Endothelial cell of umbilical vein (primary cell): Measurements from ENCODE around the gene SCRN3. TPM values are rescaled to one million over a fixed set of nuclear protein-coding genes. Genes with fewer than 3 reads are reported as not detected.
A peak's percentile ranks its signal among the peaks of the same experiment; 100 is the strongest.
"Not testable (repeated sequence)": the region's sequence is repeated elsewhere in the genome, so short reads cannot be mapped to it uniquely, and the experiment has no call there.

Experiments
- BruUV-seq: library from RNA; stranded (reverse); fragments of 400-500 nt; replicated peaks from 2 replicates; lab custom pipeline; 2021; lab: Mats Ljungman, UMichigan
- CTCF ChIA-PET: fragments of 300-600, 350-600 bp; sonication (Branson Sonifier 250); formaldehyde crosslinking; loops from one replicate; lab custom pipeline; 2021; ENCODE audit warnings: antibody characterized with exemption, inconsistent platforms; lab: Charles Lee
- POLR2A ChIA-PET: fragments of 300-600, 350-600 bp; sonication (Branson Sonifier 250); formaldehyde crosslinking; loops from one replicate; lab custom pipeline; 2021; ENCODE audit warnings: antibody characterized with exemption, inconsistent platforms; lab: Charles Lee
- DNase-seq: peaks from one replicate; pipeline ENCODE4 v3.0.0-alpha.2; 2011; ENCODE audit warnings: low read depth, low spot score
- FAIRE-seq: peaks from 2 replicates; lab custom pipeline; 2011; peaks lifted over from hg19 to GRCh38; lab: Jason Lieb, UNC
- H2AFZ ChIP-seq: 2 replicates; pipeline ENCODE4 v1.6.0; 2012; ENCODE audit warnings: low read depth, low read length, control low read depth, inconsistent platforms
- H3K27ac ChIP-seq: 2 replicates; pipeline ENCODE4 v1.5.1; 2011; ENCODE audit warnings: low read depth, mild to moderate bottlenecking, control low read depth, low read length, moderate library complexity; ENCODE audit not compliant: insufficient read depth
- H3K27me3 ChIP-seq, 2 experiments: 2 replicates each; pipeline versions ENCODE4 v1.6.0 to v1.6.1; 2011; ENCODE audit warnings: low read length in 2 of 2, mixed read lengths in 1 of 2; ENCODE audit not compliant: control insufficient read depth in 2 of 2, insufficient read depth in 2 of 2
- H3K36me3 ChIP-seq, 2 experiments: 2 replicates in 1 of 2; 3 replicates in 1 of 2; pipeline ENCODE4 v1.5.1; 2011; ENCODE audit warnings: low read length in 2 of 2, mild to moderate bottlenecking in 1 of 2, moderate library complexity in 1 of 2; ENCODE audit not compliant: control insufficient read depth in 2 of 2, insufficient read depth in 2 of 2; ENCODE audit errors: extremely low read depth in 1 of 2
- H3K4me1 ChIP-seq: 3 replicates; pipeline ENCODE4 v1.5.1; 2011; ENCODE audit warnings: mild to moderate bottlenecking, low read length; ENCODE audit not compliant: control insufficient read depth, insufficient read depth; ENCODE audit errors: extremely low read depth
- H3K4me2 ChIP-seq: 2 replicates; pipeline ENCODE4 v1.6.1; 2011; ENCODE audit warnings: low read length, control low read depth, mixed read lengths; ENCODE audit not compliant: insufficient read depth
- H3K4me3 ChIP-seq, 3 experiments: fragments of 200-600 bp in 1 of 3; sonication (generic), shearing (Covaris generic) in 1 of 3; replicated peaks in 1 of 3; 2 replicates each; pipeline ENCODE4 v1.5.1; 2011 to 2016; ENCODE audit warnings: control low read depth in 3 of 3, low read length in 3 of 3, mild to moderate bottlenecking in 2 of 3, inconsistent platforms in 1 of 3, low read depth in 1 of 3, moderate library complexity in 1 of 3; ENCODE audit not compliant: insufficient read depth in 1 of 3
- H3K79me2 ChIP-seq: 2 replicates; pipeline ENCODE4 v1.6.0; 2012; ENCODE audit warnings: low read length, inconsistent platforms; ENCODE audit not compliant: control insufficient read depth, insufficient read depth
- H3K9ac ChIP-seq: replicated peaks from 2 replicates; pipeline ENCODE3; 2011; ENCODE audit warnings: low read length, control low read depth; ENCODE audit not compliant: insufficient read depth; ENCODE audit errors: extremely low read depth
- H3K9me1 ChIP-seq: replicated peaks from 3 replicates; pipeline ENCODE4 v1.6.0; 2011; ENCODE audit warnings: mild to moderate bottlenecking, low read length; ENCODE audit not compliant: control insufficient read depth, insufficient read depth; ENCODE audit errors: extremely low read depth
- H3K9me3 ChIP-seq: replicated peaks from 2 replicates; pipeline ENCODE4 v1.5.1; 2012; ENCODE audit warnings: low read length, inconsistent platforms; ENCODE audit not compliant: control insufficient read depth, insufficient read depth
- H4K20me1 ChIP-seq: replicated peaks from 2 replicates; pipeline ENCODE3; 2011; ENCODE audit warnings: mild to moderate bottlenecking, low read length; ENCODE audit not compliant: control insufficient read depth, insufficient read depth; ENCODE audit errors: extremely low read depth
- EZH2 ChIP-seq: IDR thresholded peaks from 2 replicates; pipeline ENCODE4 v1.6.1; 2012; ENCODE audit warnings: borderline replicate concordance, low read depth, mild to moderate bottlenecking, moderate library complexity, low read length, inconsistent platforms; ENCODE audit not compliant: severe bottlenecking
- FOS ChIP-seq: IDR thresholded peaks from 2 replicates; pipeline ENCODE4 v1.6.1; 2011; ENCODE audit warnings: mild to moderate bottlenecking, low read length, moderate library complexity, borderline replicate concordance; ENCODE audit not compliant: insufficient read depth
- GATA2 ChIP-seq: IDR thresholded peaks from 2 replicates; pipeline ENCODE4 v1.7.0; 2011; ENCODE audit warnings: low read depth, mild to moderate bottlenecking, moderate library complexity, mixed read lengths, low read length; ENCODE audit not compliant: insufficient read length, insufficient read depth
- JUN ChIP-seq: IDR thresholded peaks from 2 replicates; pipeline ENCODE4 v1.6.1; 2011; ENCODE audit warnings: borderline replicate concordance, low read depth; ENCODE audit not compliant: insufficient read length, insufficient read depth
- MYC ChIP-seq: IDR thresholded peaks from one replicate; pipeline ENCODE4 v1.6.1; 2011; ENCODE audit warnings: mild to moderate bottlenecking, low read depth, low read length
- POLR2A ChIP-seq: IDR thresholded peaks from 2 replicates; pipeline ENCODE4 v1.6.1; 2012; ENCODE audit warnings: low read depth, mild to moderate bottlenecking, control low read depth, low read length
- POLR2AphosphoS5 ChIP-seq: IDR thresholded peaks from 2 replicates; pipeline ENCODE4 v1.6.1; 2012; ENCODE audit warnings: low read depth, mild to moderate bottlenecking, control low read depth, low read length, moderate library complexity; ENCODE audit not compliant: insufficient read depth
- dilution Hi-C: fragments of 300-500 bp; cut with MboI; formaldehyde crosslinking; loops from one replicate; pipeline ENCODE4 v1.15.0; 2019; ENCODE audit warnings: low sequenced_read_pairs; ENCODE audit not compliant: extremely low pct_ligation_motif_present
- intact Hi-C: fragments of 100-400 bp; cut with micrococcal nuclease; formaldehyde crosslinking; loops from one replicate; pipeline ENCODE4 v1.10.0; 2022
- polyA plus RNA-seq, 4 experiments: library from polyadenylated mRNA; depleted of rRNA in 3 of 4; stranded (reverse) in 3 of 4; unstranded in 1 of 4; fragments of >200 nt; gene quantifications; 2 replicates each; pipeline versions ENCODE4 v1.2.1 to v1.2.3, GENCODE V29; 2011 to 2012; ENCODE audit warnings: missing spikeins in 1 of 4
- total RNA-seq: library from RNA; stranded (reverse); gene quantifications from 2 replicates; pipeline ENCODE4 v1.2.3, GENCODE V29; 2021
- TF ChIP-seq, protein P1 (sequence below): IDR thresholded peaks from 2 replicates; pipeline ENCODE4 v1.6.1; 2011; ENCODE audit not compliant: insufficient read depth, insufficient read length
- TF ChIP-seq, protein P2 (sequence below), 2 donors: IDR thresholded peaks; 1 replicate in 1 of 2; 2 replicates in 1 of 2; pipeline ENCODE4 v1.5.1; 2011; ENCODE audit warnings: low read length in 2 of 2, mild to moderate bottlenecking in 2 of 2, moderate library complexity in 2 of 2, control low read depth in 1 of 2, inconsistent platforms in 1 of 2, low read depth in 1 of 2; ENCODE audit not compliant: insufficient read depth in 1 of 2; ENCODE audit errors: extremely low read depth in 1 of 2

SCRN3 gene
- total and polyA plus RNA-seq, 2 donors (not counting 3 experiments of a cell fraction or from before 2014, with no cell fraction given): 10.7 to 24.0 TPM

DNA sequence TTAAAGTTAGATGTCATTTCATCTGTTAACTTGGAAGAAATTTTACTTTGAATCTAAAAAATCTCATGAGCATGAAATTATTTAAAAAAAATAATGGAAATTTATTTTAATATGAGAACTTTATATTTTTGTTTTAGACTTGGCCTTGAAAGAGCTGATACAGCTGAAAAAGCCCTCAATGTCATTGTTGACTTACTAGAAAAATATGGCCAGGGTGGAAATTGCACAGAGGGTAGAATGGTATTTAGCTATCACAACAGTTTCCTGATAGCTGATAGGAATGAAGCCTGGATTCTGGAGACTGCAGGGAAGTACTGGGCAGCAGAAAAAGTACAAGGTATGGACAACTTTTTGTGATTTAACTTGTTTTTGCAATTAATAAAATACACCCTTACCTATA lies 5.3 kb downstream of the SCRN3 start:
- H2AFZ ChIP-seq: no peak overlapping the region
- intact Hi-C loops (no loop called here), dilution Hi-C loops (no loop called here)
- no peak overlapping the region for H3K4me3 ChIP-seq
- H4K20me1 ChIP-seq: no peaks in the 10 kb centered on the region
- TF ChIP-seq, protein P1, sequence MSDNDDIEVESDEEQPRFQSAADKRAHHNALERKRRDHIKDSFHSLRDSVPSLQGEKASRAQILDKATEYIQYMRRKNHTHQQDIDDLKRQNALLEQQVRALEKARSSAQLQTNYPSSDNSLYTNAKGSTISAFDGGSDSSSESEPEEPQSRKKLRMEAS: no peak
- H3K36me3 ChIP-seq: no peaks in the 10 kb centered on the region
- no peaks in the 10 kb centered on the region for H3K27me3 ChIP-seq
- POLR2A ChIA-PET: no interaction called here
- no peaks in the 10 kb centered on the region for H3K9me3 ChIP-seq
- H3K79me2 ChIP-seq: no peaks in the 10 kb centered on the region
- H3K4me2 ChIP-seq: no peak overlapping the region
- no TSS peak for BruUV-seq
- no peak for DNase-seq
- no peak overlapping the region for H3K9ac ChIP-seq
- no peak overlapping the region for H3K27ac ChIP-seq
- CTCF ChIA-PET: interaction anchor here (1.2 kb wide), 1 partner anchor 45 kb away, joined by 3 read pairs; no protein-coding TSS in a partner anchor
- FAIRE-seq: no peak
- peaks cover 4% of the 10 kb centered on the region for H3K4me1 ChIP-seq
- no peaks in the 10 kb centered on the region for H3K9me1 ChIP-seq

GRCh38 chr2:174403628-174404027 lies 8.1 kb downstream of the SCRN3 start:
- CTCF ChIA-PET: no interaction called here
- Histone ChIP-seq H3K36me3 (no peaks in the 10 kb centered on the region), H4K20me1 (no peaks in the 10 kb centered on the region), H3K9me3 (no peaks in the 10 kb centered on the region), H3K4me1 (no peaks in the 10 kb centered on the region), H3K4me3 (no peak overlapping the region), H3K4me2 (no peak overlapping the region), H3K9me1 (no peaks in the 10 kb centered on the region), H3K9ac (no peak overlapping the region), H3K27me3 (no peaks in the 10 kb centered on the region), H3K27ac (no peak overlapping the region), H3K79me2 (no peaks in the 10 kb centered on the region), H2AFZ (no peak overlapping the region)
- POLR2A ChIA-PET: no interaction called here
- intact Hi-C loops (no loop called here), dilution Hi-C loops (no loop called here)
- no peak for FAIRE-seq
- no peak for DNase-seq
- no TSS peak for BruUV-seq
- TF ChIP-seq POLR2A: no peak
- no peak for TF ChIP-seq MYC
- no peak for TF ChIP-seq EZH2
- no peak for TF ChIP-seq FOS
- TF ChIP-seq, protein P2, sequence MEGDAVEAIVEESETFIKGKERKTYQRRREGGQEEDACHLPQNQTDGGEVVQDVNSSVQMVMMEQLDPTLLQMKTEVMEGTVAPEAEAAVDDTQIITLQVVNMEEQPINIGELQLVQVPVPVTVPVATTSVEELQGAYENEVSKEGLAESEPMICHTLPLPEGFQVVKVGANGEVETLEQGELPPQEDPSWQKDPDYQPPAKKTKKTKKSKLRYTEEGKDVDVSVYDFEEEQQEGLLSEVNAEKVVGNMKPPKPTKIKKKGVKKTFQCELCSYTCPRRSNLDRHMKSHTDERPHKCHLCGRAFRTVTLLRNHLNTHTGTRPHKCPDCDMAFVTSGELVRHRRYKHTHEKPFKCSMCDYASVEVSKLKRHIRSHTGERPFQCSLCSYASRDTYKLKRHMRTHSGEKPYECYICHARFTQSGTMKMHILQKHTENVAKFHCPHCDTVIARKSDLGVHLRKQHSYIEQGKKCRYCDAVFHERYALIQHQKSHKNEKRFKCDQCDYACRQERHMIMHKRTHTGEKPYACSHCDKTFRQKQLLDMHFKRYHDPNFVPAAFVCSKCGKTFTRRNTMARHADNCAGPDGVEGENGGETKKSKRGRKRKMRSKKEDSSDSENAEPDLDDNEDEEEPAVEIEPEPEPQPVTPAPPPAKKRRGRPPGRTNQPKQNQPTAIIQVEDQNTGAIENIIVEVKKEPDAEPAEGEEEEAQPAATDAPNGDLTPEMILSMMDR (IDR thresholded peaks at IDR 0.05; ENCODE audit: extremely low read depth in 1 of 2, insufficient read depth in 1 of 2, low read depth in 1 of 2, low read length in 2 of 2): no peak
- no peak for TF ChIP-seq POLR2AphosphoS5
- TF ChIP-seq JUN: no peak
- TF ChIP-seq GATA2: no peak
- TF ChIP-seq, protein P1: no peak

DNA sequence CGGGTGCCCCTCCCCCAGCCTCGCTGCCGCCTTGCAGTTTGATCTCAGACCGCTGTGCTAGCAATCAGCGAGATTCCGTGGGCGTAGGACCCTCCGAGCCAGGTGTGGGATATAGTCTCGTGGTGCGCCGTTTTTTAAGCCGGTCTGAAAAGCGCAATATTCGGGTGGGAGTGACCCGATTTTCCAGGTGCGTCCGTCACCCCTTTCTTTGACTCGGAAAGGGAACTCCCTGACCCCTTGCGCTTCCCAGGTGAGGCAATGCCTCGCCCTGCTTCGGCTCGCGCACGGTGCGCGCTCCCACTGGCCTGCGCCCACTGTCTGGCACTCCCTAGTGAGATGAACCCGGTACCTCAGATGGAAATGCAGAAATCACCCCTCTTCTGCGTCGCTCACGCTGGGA lies 14.5 kb downstream of the SCRN3 start:
- CTCF ChIA-PET, H3K4me2 ChIP-seq, H2AFZ ChIP-seq, H3K27ac ChIP-seq, dilution Hi-C loops, intact Hi-C loops, H3K79me2 ChIP-seq, H3K9ac ChIP-seq, H4K20me1 ChIP-seq, BruUV-seq, H3K36me3 ChIP-seq, H3K4me1 ChIP-seq, H3K27me3 ChIP-seq, H3K9me3 ChIP-seq, DNase-seq, POLR2A ChIA-PET, H3K9me1 ChIP-seq, FAIRE-seq: not testable (repeated sequence)
- peak overlapping the region in 1 of 3 experiments; percentile 25 for H3K4me3 ChIP-seq
